A549 (cell line): ENCODE measurements around the gene NCBP3. TPM values are rescaled to one million over a fixed set of nuclear protein-coding genes. Genes with fewer than 3 reads are reported as not detected.

Experiments used
- ATAC-seq, 2 experiments: fragments of 200-7000 bp in 1 of 2; fragments of >200 bp in 1 of 2; cut with Nextera tagmentation in 1 of 2; cut with Tn5 transposase in 1 of 2; 3 replicates each; pipeline versions ENCODE4 v1.8.0 to v1.9.1; 2018 to 2020; ENCODE audit warnings: mild to moderate bottlenecking in 1 of 2, moderate library complexity in 1 of 2
- CTCF ChIA-PET: fragments of 300-600 bp; sonication (Branson Sonifier 250); formaldehyde crosslinking; extraction: SDS; loops from one replicate; lab custom pipeline; 2021; ENCODE audit warnings: antibody characterized with exemption, inconsistent platforms; lab: Yijun Ruan, JAX
- POLR2A ChIA-PET: fragments of 350-600 bp; formaldehyde crosslinking; extraction: SDS; loops from one replicate; lab custom pipeline; 2021; ENCODE audit warnings: antibody characterized with exemption, inconsistent platforms; lab: Yijun Ruan, JAX
- DNase-seq, 2 experiments: peaks; one replicate each; pipeline versions ENCODE4 v3.0.0 to v3.0.0-alpha.2; 2011 to 2016; ENCODE audit warnings: low read depth in 1 of 2, low spot score in 1 of 2
- FAIRE-seq: peaks from 2 replicates; lab custom pipeline; 2011; peaks lifted over from hg19 to GRCh38; lab: Jason Lieb, UNC
- H3K27ac ChIP-seq, 2 experiments: fragments of >200 bp; sonication (Bioruptor Twin); formaldehyde crosslinking; 3 replicates each; pipeline ENCODE4 v1.5.1; 2016 to 2017
- H3K4me1 ChIP-seq: fragments of >200 bp; sonication (Bioruptor Twin); formaldehyde crosslinking; 3 replicates; pipeline ENCODE4 v1.6.1; 2016
- H3K4me2 ChIP-seq: fragments of >200 bp; sonication (Bioruptor Twin); formaldehyde crosslinking; 3 replicates; pipeline ENCODE4 v1.6.1; 2016
- H3K4me3 ChIP-seq: fragments of >200 bp; sonication (Bioruptor Twin); formaldehyde crosslinking; 3 replicates; pipeline ENCODE4 v1.5.1; 2016
- H3K9me3 ChIP-seq: fragments of >200 bp; sonication (Bioruptor Twin); formaldehyde crosslinking; 3 replicates; pipeline ENCODE4 v1.6.1; 2016
- BCL3 ChIP-seq: fragments of >200 bp; sonication (Bioruptor Twin); formaldehyde crosslinking; IDR thresholded peaks from 3 replicates; pipeline ENCODE4 v1.6.1; 2016
- E2F6 ChIP-seq: IDR thresholded peaks from 2 replicates; pipeline ENCODE4 v1.6.1; 2012; ENCODE audit warnings: low read depth, borderline replicate concordance
- ESRRA ChIP-seq: fragments of 150-350 bp; IDR thresholded peaks from 2 replicates; pipeline ENCODE4 v1.6.1; 2014; ENCODE audit warnings: mild to moderate bottlenecking, low read length, borderline replicate concordance
- FOXS1 ChIP-seq: fragments of 250-450 bp; sonication (Bioruptor Pico); IDR thresholded peaks from 2 replicates; pipeline ENCODE4 v1.5.0; 2020; ENCODE audit warnings: mild to moderate bottlenecking, moderate library complexity
- HDAC2 ChIP-seq: fragments of 200-600 bp; sonication (generic); IDR thresholded peaks from 2 replicates; pipeline ENCODE4 v1.6.1; 2016
- HEYL ChIP-seq: fragments of 250-450 bp; sonication (Bioruptor Pico); IDR thresholded peaks from 2 replicates; pipeline ENCODE4 v1.8.0; 2021; ENCODE audit warnings: mild to moderate bottlenecking, moderate library complexity
- JUNB ChIP-seq: fragments of >200 bp; sonication (Bioruptor Twin); formaldehyde crosslinking; IDR thresholded peaks from 2 replicates; pipeline ENCODE4 v1.6.1; 2016
- MYC ChIP-seq: IDR thresholded peaks from 2 replicates; pipeline ENCODE4 v1.6.1; 2012; ENCODE audit warnings: mild to moderate bottlenecking, inconsistent platforms, low read length, improper control_type of control experiment, borderline replicate concordance
- NFE2L2 ChIP-seq: fragments of 150-350 bp; conservative IDR thresholded peaks from 2 replicates; pipeline ENCODE4 v1.6.1; 2014; ENCODE audit warnings: low read length
- NPAS2 ChIP-seq: fragments of 250-450 bp; sonication (Bioruptor Pico); IDR thresholded peaks from 2 replicates; pipeline ENCODE4 v1.8.0; 2022; ENCODE audit warnings: mild to moderate bottlenecking, moderate library complexity, borderline replicate concordance
- NR3C1 ChIP-seq: fragments of >200 bp; sonication (Bioruptor Twin); formaldehyde crosslinking; IDR thresholded peaks from 3 replicates; pipeline ENCODE4 v1.6.1; 2017
- PBX3 ChIP-seq: IDR thresholded peaks from 2 replicates; pipeline ENCODE4 v1.6.1; 2012
- PHF8 ChIP-seq: fragments of 200-600 bp; sonication (generic); IDR thresholded peaks from 2 replicates; pipeline ENCODE4 v1.6.1; 2016; ENCODE audit warnings: low read depth, mild to moderate bottlenecking, antibody characterized with exemption, moderate library complexity, borderline replicate concordance
- REST ChIP-seq: fragments of 200-600 bp; sonication (generic); IDR thresholded peaks from 2 replicates; pipeline ENCODE4 v1.6.1; 2016; ENCODE audit warnings: antibody characterized with exemption, mild to moderate bottlenecking, moderate library complexity
- RFX5 ChIP-seq: fragments of 450-650 bp; IDR thresholded peaks from 2 replicates; pipeline ENCODE4 v1.7.1; 2014; ENCODE audit warnings: antibody characterized with exemption, mild to moderate bottlenecking, moderate library complexity
- SMC3 ChIP-seq: fragments of >200 bp; sonication (Bioruptor Twin); formaldehyde crosslinking; IDR thresholded peaks from 3 replicates; pipeline ENCODE4 v1.6.1; 2018; ENCODE audit warnings: inconsistent platforms
- WGBS: methylation state at CpG from one replicate; pipeline ENCODE4 v1.1.6; 2017; ENCODE audit errors: missing lambda C conversion rate; 5-methylcytosine and 5-hydroxymethylcytosine counted together
- polyA plus RNA-seq, 4 experiments: library from polyadenylated mRNA; depleted of rRNA in 3 of 4; stranded (reverse); fragments of >200 nt; fragmentation: RNase III in 1 of 4; extraction: RNeasy Plus Mini Kit Qiagen cat#74134 plus additional on column Dnase treatment in 1 of 4; gene quantifications; 2 replicates in 3 of 4; 3 replicates in 1 of 4; pipeline ENCODE4 v1.2.3, GENCODE V29; 2011 to 2017

The NCBP3 gene
- polyA plus RNA-seq, 2 of the 4 experiments (the other 2 are of a cell fraction): 32.7 to 36.6 TPM

- peak overlapping the region in 1 of 2 experiments; percentile 64; a peak in 3 of 6 replicates for H3K27ac ChIP-seq
- H3K4me2 ChIP-seq: no peak overlapping the region
- TF ChIP-seq NR3C1 (no peak), FOXS1 (CRISPR knock-in tag) (no peak)
- H3K4me3 ChIP-seq: no peak overlapping the region
- H3K9me3 ChIP-seq: no peaks in the 10 kb centered on the region
- WGBS: 88% methylated on average over 15 of the region's 15 CpGs
- CTCF ChIA-PET: interaction anchor here (0.7 to 9.9 kb wide), 6 partner anchors 29 to 71 kb away, joined by 3 to 104 read pairs (median 4); no protein-coding TSS in a partner anchor
- ATAC-seq (no peak), DNase-seq (no peak), FAIRE-seq (no peak)
- POLR2A ChIA-PET: no interaction called here
- peaks cover 41% of the 10 kb centered on the region for H3K4me1 ChIP-seq
Observed at GRCh38 chr17:3798273-3799180, 47.5 kb downstream of the NCBP3 start.

- ChIA-PET POLR2A (no interaction called here), CTCF (interaction anchor here (0.8 to 9.9 kb wide), 5 partner anchors 19 to 116 kb away, joined by 3 to 104 read pairs (median 4); no protein-coding TSS in a partner anchor)
- Histone ChIP-seq H3K4me2 (no peak overlapping the region), H3K9me3 (no peaks in the 10 kb centered on the region), H3K27ac (peak overlapping the region in 1 of 2 experiments; percentile 84; a peak in 2 of 6 replicates), H3K4me1 (peaks cover 34% of the 10 kb centered on the region), H3K4me3 (no peak overlapping the region)
- no peak for ATAC-seq
- no peak for FAIRE-seq
- no peak for DNase-seq
- TF ChIP-seq NFE2L2 (no peak), MYC (no peak), HEYL (no peak), REST (no peak), BCL3 (no peak), RFX5 (no peak), SMC3 (no peak), PBX3 (no peak), E2F6 (no peak), ESRRA (no peak), NPAS2 (CRISPR knock-in tag) (no peak), PHF8 (no peak), JUNB (no peak), HDAC2 (no peak)
- WGBS: 89% methylated on average over 9 of the region's 9 CpGs
Observed at GRCh38 chr17:3796822-3797170, 49.2 kb downstream of the NCBP3 start.
